Neural crest cell (in vitro differentiated cells): ENCODE measurements around the gene WNK1. TPM values are rescaled to one million over a fixed set of nuclear protein-coding genes. Genes with fewer than 3 reads are reported as not detected.

ENCODE experiments used
- DNase-seq: peaks from one replicate; pipeline ENCODE4 v3.0.0; 2021; ENCODE audit warnings: low read depth, mixed read lengths, low spot score
- H3K27ac Mint-ChIP-seq: one replicate; pipeline ENCODE4 v1.8.0; 2021; ENCODE audit warnings: mild to moderate bottlenecking, mixed read lengths; ENCODE audit not compliant: unreplicated experiment
- H3K27me3 Mint-ChIP-seq: 2 replicates; pipeline ENCODE4 v1.8.0; 2021; ENCODE audit warnings: low read depth, mild to moderate bottlenecking, mixed read lengths
- H3K36me3 Mint-ChIP-seq: 2 replicates; pipeline ENCODE4 v1.8.0; 2021; ENCODE audit warnings: low read depth, mild to moderate bottlenecking, mixed read lengths
- H3K4me1 Mint-ChIP-seq: 2 replicates; pipeline ENCODE4 v1.8.0; 2021; ENCODE audit warnings: mixed read lengths
- H3K4me3 Mint-ChIP-seq: one replicate; pipeline ENCODE4 v1.8.0; 2021; ENCODE audit warnings: mild to moderate bottlenecking, mixed read lengths
- H3K9me3 Mint-ChIP-seq: 2 replicates; pipeline ENCODE4 v1.8.0; 2021; ENCODE audit warnings: mixed read lengths
- total RNA-seq: library from RNA; stranded (reverse); gene quantifications from 2 replicates; pipeline ENCODE4 v1.2.1, GENCODE V29; 2021
- TF ChIP-seq, protein P1 (sequence below): fragments of 200-600 bp; sonication (generic); conservative IDR thresholded peaks from 2 replicates; pipeline ENCODE4 v1.5.0; 2021; ENCODE audit warnings: antibody characterized with exemption, mild to moderate bottlenecking

WNK1 gene
- total RNA-seq, 1 donor from 2014 or later, result 155 TPM

DNA sequence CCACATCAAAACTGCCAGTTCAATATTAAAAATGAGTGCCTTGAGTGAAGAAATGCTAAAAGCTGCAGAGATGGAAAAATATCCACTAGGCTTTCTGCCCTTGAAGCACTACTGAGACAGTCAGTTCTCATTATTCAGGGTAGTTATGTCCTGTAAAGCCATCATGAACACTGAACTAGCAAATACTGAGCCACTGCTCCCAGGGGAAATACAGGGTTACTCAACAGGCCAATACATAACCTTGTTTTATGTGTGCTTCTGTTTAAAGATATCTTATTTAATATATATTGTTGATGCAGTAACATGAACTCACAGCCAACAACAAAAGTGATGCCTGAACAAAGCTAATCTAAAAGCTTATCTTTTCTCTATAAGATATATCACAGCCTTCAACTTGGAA, 193.8 kb downstream of the WNK1 start:
- Mint-ChIP-seq H3K27me3 (no peaks in the 10 kb centered on the region), H3K4me1 (peaks cover 21% of the 10 kb centered on the region), H3K36me3 (no peaks in the 10 kb centered on the region), H3K27ac (no peak overlapping the region), H3K4me3 (peak overlapping the region; percentile 76), H3K9me3 (no peaks in the 10 kb centered on the region)
- TF ChIP-seq, protein P1, sequence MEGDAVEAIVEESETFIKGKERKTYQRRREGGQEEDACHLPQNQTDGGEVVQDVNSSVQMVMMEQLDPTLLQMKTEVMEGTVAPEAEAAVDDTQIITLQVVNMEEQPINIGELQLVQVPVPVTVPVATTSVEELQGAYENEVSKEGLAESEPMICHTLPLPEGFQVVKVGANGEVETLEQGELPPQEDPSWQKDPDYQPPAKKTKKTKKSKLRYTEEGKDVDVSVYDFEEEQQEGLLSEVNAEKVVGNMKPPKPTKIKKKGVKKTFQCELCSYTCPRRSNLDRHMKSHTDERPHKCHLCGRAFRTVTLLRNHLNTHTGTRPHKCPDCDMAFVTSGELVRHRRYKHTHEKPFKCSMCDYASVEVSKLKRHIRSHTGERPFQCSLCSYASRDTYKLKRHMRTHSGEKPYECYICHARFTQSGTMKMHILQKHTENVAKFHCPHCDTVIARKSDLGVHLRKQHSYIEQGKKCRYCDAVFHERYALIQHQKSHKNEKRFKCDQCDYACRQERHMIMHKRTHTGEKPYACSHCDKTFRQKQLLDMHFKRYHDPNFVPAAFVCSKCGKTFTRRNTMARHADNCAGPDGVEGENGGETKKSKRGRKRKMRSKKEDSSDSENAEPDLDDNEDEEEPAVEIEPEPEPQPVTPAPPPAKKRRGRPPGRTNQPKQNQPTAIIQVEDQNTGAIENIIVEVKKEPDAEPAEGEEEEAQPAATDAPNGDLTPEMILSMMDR, result no peak
- no peak for DNase-seq

GRCh38 chr12:946631-947030, 194.3 kb downstream of the WNK1 start:
- no peak for DNase-seq
- H3K27me3 Mint-ChIP-seq, result no peaks in the 10 kb centered on the region
- no peak overlapping the region for H3K27ac Mint-ChIP-seq
- peak overlapping the region; percentile 76 for H3K4me3 Mint-ChIP-seq
- H3K36me3 Mint-ChIP-seq, result no peaks in the 10 kb centered on the region
- no peaks in the 10 kb centered on the region for H3K9me3 Mint-ChIP-seq
- H3K4me1 Mint-ChIP-seq, result peaks cover 21% of the 10 kb centered on the region
- TF ChIP-seq, protein P1, result no peak

GRCh38 chr12:948238-948637, 195.9 kb downstream of the WNK1 start:
- no peak for DNase-seq
- Mint-ChIP-seq H3K9me3 (no peaks in the 10 kb centered on the region), H3K4me3 (peak overlapping the region; percentile 99), H3K4me1 (peaks cover 21% of the 10 kb centered on the region), H3K27me3 (no peaks in the 10 kb centered on the region), H3K27ac (no peak overlapping the region), H3K36me3 (no peaks in the 10 kb centered on the region)
- TF ChIP-seq, protein P1, result no peak

GRCh38 chr12:949453-950191, 197.2 kb downstream of the WNK1 start, which contains the start of gene RAD52:
RAD52 (minus strand) TSS chr12:949694; CDS start chr12:933058, 16,636 bp downstream.
- no peaks in the 10 kb centered on the region for H3K36me3 Mint-ChIP-seq
- TF ChIP-seq, protein P1, result peak; percentile 100
- H3K4me1 Mint-ChIP-seq, result peaks cover 21% of the 10 kb centered on the region
- peak within 1 kb of the TSS; percentile 99 for H3K4me3 Mint-ChIP-seq
- peak within 1 kb of the TSS; percentile 98 for H3K27ac Mint-ChIP-seq
- no peaks in the 10 kb centered on the region for H3K27me3 Mint-ChIP-seq
- no peaks in the 10 kb centered on the region for H3K9me3 Mint-ChIP-seq
- peak; percentile 99 for DNase-seq

GRCh38 chr12:951176-951575, 198.8 kb downstream of the WNK1 start:
- Mint-ChIP-seq H3K9me3 (no peaks in the 10 kb centered on the region), H3K36me3 (no peaks in the 10 kb centered on the region), H3K4me3 (peak overlapping the region; percentile 7), H3K4me1 (peaks cover 21% of the 10 kb centered on the region), H3K27ac (no peak overlapping the region), H3K27me3 (no peaks in the 10 kb centered on the region)
- TF ChIP-seq, protein P1, result no peak
- DNase-seq, result no peak
